CD4-positive, alpha-beta T cell treated with Interleukin-21 for 1 hour (primary cell): Measurements from ENCODE around the gene CPED1.

Experiments
- DNase-seq: peaks from one replicate; pipeline ENCODE4 v3.0.0-alpha.2; 2020

CPED1 gene

GRCh38 chr7:120988591-120989256, at the start of gene CPED1:
CPED1 (plus strand) TSS chr7:120988711; CDS start chr7:120989622, 911 bp downstream.
- DNase-seq = peak; percentile 24

GRCh38 chr7:120939345-120939744, 49.2 kb upstream of the CPED1 start:
- DNase-seq = no peak

GRCh38 chr7:120941064-120941463, 47.4 kb upstream of the CPED1 start:
- peak; percentile 7 for DNase-seq

- no peak for DNase-seq
These were observed 46.7 kb upstream of the CPED1 start for GRCh38 chr7:120941856-120942255.

- no peak for DNase-seq
These were observed 45.6 kb upstream of the CPED1 start for GRCh38 chr7:120942861-120943260.

- no peak for DNase-seq
These were observed 43.5 kb upstream of the CPED1 start for GRCh38 chr7:120944826-120945562.

GRCh38 chr7:120947980-120948379, 40.5 kb upstream of the CPED1 start:
- DNase-seq = no peak

- no peak for DNase-seq
These were observed 39.1 kb upstream of the CPED1 start for GRCh38 chr7:120949393-120949911.

- peak; percentile 4 for DNase-seq
These were observed 38.4 kb upstream of the CPED1 start for GRCh38 chr7:120949998-120950538.

- DNase-seq = peak; percentile 99
These were observed 37.8 kb upstream of the CPED1 start, which contains the start of gene ING3 for GRCh38 chr7:120950539-120951308. ING3 (plus strand) TSS chr7:120950777; CDS start chr7:120950897, 120 bp downstream.

GRCh38 chr7:120951309-120951699, 37.2 kb upstream of the CPED1 start:
- no peak for DNase-seq

- no peak for DNase-seq
These were observed 36.7 kb upstream of the CPED1 start for GRCh38 chr7:120951826-120952225.

GRCh38 chr7:120955577-120956149, 32.8 kb upstream of the CPED1 start:
- DNase-seq = no peak

- DNase-seq = no peak
These were observed 28.5 kb upstream of the CPED1 start for GRCh38 chr7:120959929-120960484.

GRCh38 chr7:120960714-120961113, 27.8 kb upstream of the CPED1 start:
- DNase-seq = no peak

GRCh38 chr7:120961638-120962173, 26.8 kb upstream of the CPED1 start:
- no peak for DNase-seq

- no peak for DNase-seq
These were observed 24.4 kb upstream of the CPED1 start for GRCh38 chr7:120964088-120964487.

- DNase-seq = no peak
These were observed 21.6 kb upstream of the CPED1 start for GRCh38 chr7:120966961-120967360.

GRCh38 chr7:120973849-120974248, 14.7 kb upstream of the CPED1 start:
- no peak for DNase-seq

GRCh38 chr7:120979765-120980499, 8.6 kb upstream of the CPED1 start:
- DNase-seq = no peak

- DNase-seq = no peak
These were observed 7.4 kb upstream of the CPED1 start for GRCh38 chr7:120981117-120981516.
